GM12873 (cell line): ENCODE data around the gene ACSBG1.

Source experiments
- TF ChIP-seq, protein P1 (sequence below): IDR thresholded peaks from 2 replicates; pipeline ENCODE4 v1.5.1; 2012; ENCODE audit warnings: low read depth, mild to moderate bottlenecking, moderate library complexity, low read length, control low read depth; ENCODE audit not compliant: insufficient read depth; ENCODE audit errors: missing control alignments

ACSBG1 gene

DNA sequence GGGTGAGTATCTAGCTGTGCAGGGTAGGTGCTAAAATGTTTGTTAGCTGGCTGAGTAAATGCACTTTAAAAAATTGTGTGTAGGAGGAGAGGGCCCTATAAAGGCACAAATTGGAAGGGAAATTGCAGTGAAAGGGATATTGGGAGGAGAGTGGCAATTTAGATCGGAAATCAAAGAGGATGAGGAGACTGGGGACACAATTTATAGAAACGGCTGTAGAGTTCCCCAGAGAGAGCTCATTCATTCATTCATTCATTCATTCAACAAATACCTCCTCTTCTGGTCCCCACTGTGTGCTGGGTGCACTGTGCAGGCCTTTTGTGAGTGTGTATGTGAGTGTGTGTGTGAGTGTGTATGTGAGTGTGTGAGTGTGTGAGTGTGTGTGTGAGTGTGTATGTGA is 32.4 kb upstream of the ACSBG1 start:
- TF ChIP-seq, protein P1, sequence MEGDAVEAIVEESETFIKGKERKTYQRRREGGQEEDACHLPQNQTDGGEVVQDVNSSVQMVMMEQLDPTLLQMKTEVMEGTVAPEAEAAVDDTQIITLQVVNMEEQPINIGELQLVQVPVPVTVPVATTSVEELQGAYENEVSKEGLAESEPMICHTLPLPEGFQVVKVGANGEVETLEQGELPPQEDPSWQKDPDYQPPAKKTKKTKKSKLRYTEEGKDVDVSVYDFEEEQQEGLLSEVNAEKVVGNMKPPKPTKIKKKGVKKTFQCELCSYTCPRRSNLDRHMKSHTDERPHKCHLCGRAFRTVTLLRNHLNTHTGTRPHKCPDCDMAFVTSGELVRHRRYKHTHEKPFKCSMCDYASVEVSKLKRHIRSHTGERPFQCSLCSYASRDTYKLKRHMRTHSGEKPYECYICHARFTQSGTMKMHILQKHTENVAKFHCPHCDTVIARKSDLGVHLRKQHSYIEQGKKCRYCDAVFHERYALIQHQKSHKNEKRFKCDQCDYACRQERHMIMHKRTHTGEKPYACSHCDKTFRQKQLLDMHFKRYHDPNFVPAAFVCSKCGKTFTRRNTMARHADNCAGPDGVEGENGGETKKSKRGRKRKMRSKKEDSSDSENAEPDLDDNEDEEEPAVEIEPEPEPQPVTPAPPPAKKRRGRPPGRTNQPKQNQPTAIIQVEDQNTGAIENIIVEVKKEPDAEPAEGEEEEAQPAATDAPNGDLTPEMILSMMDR = no peak

DNA sequence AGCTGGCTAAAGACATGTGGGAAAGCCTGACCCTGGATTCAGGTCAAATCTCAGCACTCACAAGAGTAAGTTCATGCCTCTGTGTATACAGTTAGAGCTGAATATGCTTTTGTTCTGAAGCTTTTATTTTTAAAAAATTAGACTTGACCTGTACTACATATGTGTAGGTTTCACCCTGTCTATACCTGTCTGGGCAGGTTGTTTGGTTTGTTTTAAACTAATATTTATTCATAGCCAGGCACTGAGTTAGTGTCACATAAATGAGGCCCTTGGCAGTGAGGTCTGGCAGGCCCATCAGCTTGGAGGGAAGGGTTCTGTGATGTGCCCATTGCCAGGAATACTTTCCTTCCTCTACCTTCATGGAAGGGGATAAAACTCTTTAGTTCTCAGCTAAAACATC is 31.9 kb upstream of the ACSBG1 start:
- TF ChIP-seq, protein P1 = no peak

DNA sequence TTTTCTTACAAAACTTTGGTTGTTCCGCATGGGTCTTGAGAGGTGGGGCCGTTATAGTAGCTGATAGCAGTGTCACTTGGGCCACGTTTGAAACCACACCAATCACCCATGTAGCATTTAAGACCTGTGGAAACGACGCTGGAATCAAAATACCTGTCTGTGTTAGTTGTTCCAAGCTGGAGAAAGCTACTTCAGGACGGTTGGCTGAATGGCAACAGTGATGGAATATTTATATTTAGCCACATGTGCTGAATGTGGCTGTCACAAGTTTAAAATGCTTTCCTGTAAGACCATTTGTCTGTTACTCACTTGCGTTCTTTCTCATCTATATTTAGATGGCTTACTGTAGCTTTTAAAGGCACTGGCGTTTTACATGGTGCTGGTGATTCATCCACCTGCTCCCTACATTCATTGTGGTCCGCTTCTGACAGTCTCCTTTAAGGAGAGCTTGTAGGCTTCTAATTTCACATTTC is 31.4 kb upstream of the ACSBG1 start:
- TF ChIP-seq, protein P1 = no peak

DNA sequence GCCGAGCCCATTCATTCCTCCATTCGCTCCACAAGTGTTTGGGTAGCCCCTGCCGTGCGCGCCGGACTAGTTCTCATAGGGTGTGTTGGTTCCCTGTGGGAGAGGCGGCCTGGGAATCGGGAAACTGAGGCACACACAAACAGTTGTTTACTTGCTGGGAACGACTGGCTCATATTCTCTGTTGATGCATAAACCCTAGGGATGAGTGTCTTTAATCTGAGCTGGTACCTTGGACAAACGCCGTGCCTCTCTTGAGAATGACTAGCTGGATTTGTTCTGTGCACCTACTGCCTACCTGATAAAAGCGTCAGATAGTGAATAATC is 30.7 kb upstream of the ACSBG1 start:
- TF ChIP-seq, protein P1 = no peak

DNA sequence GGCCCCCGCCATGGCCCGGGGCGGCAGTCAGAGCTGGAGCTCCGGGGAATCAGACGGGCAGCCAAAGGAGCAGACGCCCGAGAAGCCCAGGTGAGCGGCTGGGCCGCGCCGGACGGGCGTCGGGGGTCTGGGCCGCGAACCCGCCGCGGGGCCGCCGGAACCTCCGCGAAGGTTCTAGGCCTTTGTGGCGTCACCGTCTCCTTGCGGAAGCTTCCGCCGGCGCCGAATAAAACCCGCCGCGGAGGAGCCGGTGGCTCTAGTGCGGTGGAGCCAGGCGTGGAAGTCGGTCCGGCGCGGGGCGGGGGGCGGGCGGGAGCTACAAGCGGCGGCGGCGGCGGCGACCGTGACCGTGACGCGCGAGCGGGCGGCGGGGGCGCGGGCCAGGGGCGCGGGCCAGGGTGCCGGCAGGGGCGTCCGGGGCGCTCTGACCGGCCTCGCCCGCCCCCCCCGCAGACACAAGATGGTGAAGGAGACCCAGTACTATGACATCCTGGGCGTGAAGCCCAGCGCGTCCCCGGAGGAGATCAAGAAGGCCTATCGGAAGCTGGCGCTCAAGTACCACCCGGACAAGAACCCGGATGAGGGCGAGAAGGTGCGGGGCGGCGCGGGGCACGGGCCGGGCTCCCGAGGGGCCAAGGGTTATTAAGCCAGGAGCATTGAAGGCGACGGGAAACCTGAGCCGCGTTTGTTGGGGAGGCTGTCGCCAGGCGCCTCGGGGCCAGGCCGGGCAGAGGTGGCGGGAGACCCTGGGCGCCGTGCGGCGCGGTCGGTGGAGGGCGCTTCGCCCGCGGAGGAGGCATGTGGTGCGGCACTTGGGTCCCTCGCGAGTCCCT is 30.2 kb upstream of the ACSBG1 start, which contains the start of gene DNAJA4:
Gene DNAJA4, plus strand, starts transcription at position 259 of the 833 bp plus-strand sequence. Its CDS starts 202 bp downstream, at position 461.
- TF ChIP-seq, protein P1 = peak; percentile 26

DNA sequence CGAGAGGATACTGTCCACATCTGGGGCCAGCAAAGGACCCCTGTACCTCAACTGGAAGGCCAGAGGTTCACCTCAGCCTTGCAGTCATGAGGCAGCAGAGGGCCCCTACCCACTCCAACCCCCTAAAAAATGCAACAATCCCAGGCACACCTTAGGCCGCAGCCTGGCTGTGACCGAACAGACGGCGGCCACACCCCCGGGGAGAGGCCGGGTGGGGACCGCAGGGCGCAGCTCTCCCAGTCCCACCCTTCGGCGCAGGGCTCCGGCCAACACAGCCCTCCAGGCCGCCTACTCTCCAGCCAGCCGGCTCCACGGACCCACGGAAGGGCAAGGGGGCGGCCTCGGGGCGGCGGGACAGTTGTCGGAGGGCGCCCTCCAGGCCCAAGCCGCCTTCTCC is 29.5 kb upstream of the ACSBG1 start:
- TF ChIP-seq, protein P1 = no peak

DNA sequence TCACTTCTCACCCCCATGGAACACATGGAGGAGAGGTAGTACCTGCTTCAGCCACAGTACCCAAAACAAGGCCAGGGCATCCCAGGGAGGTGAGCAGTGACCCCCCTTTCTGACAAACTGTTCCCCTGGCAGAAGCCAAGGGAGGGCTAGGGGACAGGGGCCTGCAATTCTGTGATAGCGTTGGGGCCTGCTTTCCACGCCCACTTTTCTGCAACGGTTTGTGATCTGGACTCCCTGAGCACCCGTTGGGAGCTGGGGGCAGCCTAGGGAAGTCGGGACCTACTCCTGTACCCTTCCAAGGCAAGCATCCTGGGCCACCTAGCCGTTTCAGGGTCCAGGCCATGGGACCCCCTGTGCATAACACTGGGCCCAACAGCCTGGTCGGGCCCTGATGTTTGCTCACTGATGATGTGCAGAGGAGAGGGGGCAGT is 29.0 kb upstream of the ACSBG1 start:
- TF ChIP-seq, protein P1 = peak; percentile 9
